ENCODE data around the gene ANKRD27.
"Not testable (repeated sequence)": the region's sequence is repeated elsewhere in the genome, so short reads cannot be mapped to it uniquely, and the experiment has no call there.

ANKRD27 gene

GRCh38 chr19:32580901-32581704 lies 93.9 kb downstream of the ANKRD27 start, which contains the start of gene PDCD5:
PDCD5 (plus strand) TSS chr19:32581190; CDS start chr19:32581262, 72 bp downstream.
- DNase-seq, result peak; percentile 95 to 96
- TF ChIP-seq GATA1 (IDR thresholded peaks at IDR 0.05; ENCODE audit: low read depth, low read length) (no peak), POLR2A (IDR thresholded peaks at IDR 0.05; ENCODE audit: low read length) (peak; percentile 41)

- DNase-seq, result no peak
- TF ChIP-seq POLR2A (IDR thresholded peaks at IDR 0.05; ENCODE audit: low read length) (no peak), GATA1 (IDR thresholded peaks at IDR 0.05; ENCODE audit: low read depth, low read length) (no peak)
These were observed 94.6 kb downstream of the ANKRD27 start for GRCh38 chr19:32580353-32580900.

GRCh38 chr19:32576790-32577189 lies 98.2 kb downstream of the ANKRD27 start:
- DNase-seq, result no peak
- TF ChIP-seq GATA1 (IDR thresholded peaks at IDR 0.05; ENCODE audit: low read depth, low read length) (no peak), POLR2A (IDR thresholded peaks at IDR 0.05; ENCODE audit: low read length) (no peak)

GRCh38 chr19:32573492-32573794 lies 101.5 kb downstream of the ANKRD27 start:
- no peak for TF ChIP-seq GATA1 (IDR thresholded peaks at IDR 0.05; ENCODE audit: low read depth, low read length)
- TF ChIP-seq POLR2A (IDR thresholded peaks at IDR 0.05; ENCODE audit: low read length), result no peak
- DNase-seq, result no peak

GRCh38 chr19:32572700-32573491 lies 102.1 kb downstream of the ANKRD27 start:
- not testable (repeated sequence) for DNase-seq

- DNase-seq, result not testable (repeated sequence)
These were observed 103.4 kb downstream of the ANKRD27 start for GRCh38 chr19:32571471-32572075.

- no peak for TF ChIP-seq GATA1 (IDR thresholded peaks at IDR 0.05; ENCODE audit: low read depth, low read length)
- no peak for TF ChIP-seq POLR2A (IDR thresholded peaks at IDR 0.05; ENCODE audit: low read length)
- peak; percentile 65 to 73 for DNase-seq
These were observed 104.7 kb downstream of the ANKRD27 start for GRCh38 chr19:32570081-32570785.

GRCh38 chr19:32567486-32567885 lies 107.5 kb downstream of the ANKRD27 start:
- no peak for TF ChIP-seq GATA1 (IDR thresholded peaks at IDR 0.05; ENCODE audit: low read depth, low read length)
- no peak for TF ChIP-seq POLR2A (IDR thresholded peaks at IDR 0.05; ENCODE audit: low read length)
- no peak for DNase-seq

GRCh38 chr19:32566246-32566830 lies 108.6 kb downstream of the ANKRD27 start:
- no peak for DNase-seq
- TF ChIP-seq GATA1 (IDR thresholded peaks at IDR 0.05; ENCODE audit: low read depth, low read length) (no peak), POLR2A (IDR thresholded peaks at IDR 0.05; ENCODE audit: low read length) (no peak)

GRCh38 chr19:32563761-32564160 lies 111.2 kb downstream of the ANKRD27 start:
- TF ChIP-seq GATA1 (IDR thresholded peaks at IDR 0.05; ENCODE audit: low read depth, low read length) (no peak), POLR2A (IDR thresholded peaks at IDR 0.05; ENCODE audit: low read length) (no peak)
- DNase-seq, result no peak

GRCh38 chr19:32558607-32559228 lies 116.3 kb downstream of the ANKRD27 start:
- TF ChIP-seq POLR2A (IDR thresholded peaks at IDR 0.05; ENCODE audit: low read length), result no peak
- TF ChIP-seq GATA1 (IDR thresholded peaks at IDR 0.05; ENCODE audit: low read depth, low read length), result no peak

GRCh38 chr19:32555786-32556185 lies 119.2 kb downstream of the ANKRD27 start:
- no peak for DNase-seq
- TF ChIP-seq POLR2A (IDR thresholded peaks at IDR 0.05; ENCODE audit: low read length) (no peak), GATA1 (IDR thresholded peaks at IDR 0.05; ENCODE audit: low read depth, low read length) (no peak)

More at GRCh38 chr19:32558607-32559228, 116.3 kb downstream of the ANKRD27 start:
- DNase-seq, result no peak

GRCh38 chr19:32550666-32551065 lies 124.3 kb downstream of the ANKRD27 start:
- no peak for TF ChIP-seq POLR2A (IDR thresholded peaks at IDR 0.05; ENCODE audit: low read length)
- TF ChIP-seq GATA1 (IDR thresholded peaks at IDR 0.05; ENCODE audit: low read depth, low read length), result no peak

More at GRCh38 chr19:32550666-32551065, 124.3 kb downstream of the ANKRD27 start:
- DNase-seq, result no peak

Data from erythroblast (primary cell).